Measurements from ENCODE around the gene PATJ.
"Not testable (repeated sequence)": the region's sequence is repeated elsewhere in the genome, so short reads cannot be mapped to it uniquely, and the experiment has no call there.

The PATJ gene

DNA sequence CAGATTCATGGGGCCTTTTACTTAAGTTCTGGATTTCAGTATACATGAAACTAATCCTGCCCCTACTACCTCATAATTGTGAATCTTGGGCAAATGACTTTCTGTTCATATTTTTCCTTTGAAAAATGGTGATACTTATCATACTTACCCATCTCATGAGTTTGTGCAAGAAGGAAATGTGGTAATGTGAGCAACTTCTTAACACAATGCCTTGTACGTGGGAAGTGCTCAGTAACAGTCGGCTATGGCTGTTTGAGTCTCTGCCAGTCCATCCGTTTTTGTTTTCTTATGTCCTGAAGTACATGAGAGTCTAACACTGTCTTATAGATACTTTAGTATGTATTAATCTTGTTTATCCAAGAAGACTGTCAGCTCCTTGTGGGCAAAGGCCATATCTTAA lies 86.5 kb downstream of the PATJ start:
- no peak for DNase-seq (ENCODE audit: low read depth)

DNA sequence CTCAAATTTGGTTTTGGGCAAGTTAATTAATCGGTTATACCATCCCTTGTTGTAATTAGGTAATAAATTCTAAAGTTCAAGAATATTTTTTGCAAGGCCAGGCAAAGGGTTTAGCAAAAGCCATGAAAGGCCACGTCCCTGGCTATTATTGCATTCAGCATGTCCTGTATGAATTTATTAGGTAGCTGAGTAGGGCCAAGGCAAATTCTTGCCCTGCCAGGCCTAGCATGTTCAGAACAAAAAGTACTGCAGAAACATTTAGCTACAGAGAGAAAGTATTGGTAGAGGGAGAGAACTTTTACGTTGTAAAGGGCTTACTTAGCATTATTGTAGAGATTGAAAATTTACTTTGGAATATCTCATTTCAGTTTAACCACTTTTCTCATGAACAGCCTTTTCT lies 94.4 kb downstream of the PATJ start:
- no peak for DNase-seq (ENCODE audit: low read depth)

DNA sequence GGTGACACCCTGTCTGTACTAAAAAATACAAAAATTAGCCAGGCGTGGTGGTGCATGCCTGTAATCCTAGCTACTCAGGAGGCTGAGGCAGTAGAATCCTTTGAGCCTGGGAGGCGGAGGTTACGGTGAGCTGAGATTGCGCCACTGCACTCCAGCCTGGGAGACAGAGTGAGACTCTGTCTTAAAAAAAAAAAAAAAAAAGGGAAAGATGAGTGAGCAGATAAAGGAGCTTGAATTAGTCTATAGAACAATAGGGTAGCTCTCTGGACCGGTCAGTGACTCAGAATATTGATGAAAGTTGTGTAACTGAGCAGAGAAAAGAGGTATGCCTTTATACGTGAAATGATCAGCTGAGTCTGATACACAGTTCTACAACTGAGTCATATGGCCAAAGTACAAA lies 95.3 kb downstream of the PATJ start:
- DNase-seq (ENCODE audit: low read depth) = not testable (repeated sequence)

DNA sequence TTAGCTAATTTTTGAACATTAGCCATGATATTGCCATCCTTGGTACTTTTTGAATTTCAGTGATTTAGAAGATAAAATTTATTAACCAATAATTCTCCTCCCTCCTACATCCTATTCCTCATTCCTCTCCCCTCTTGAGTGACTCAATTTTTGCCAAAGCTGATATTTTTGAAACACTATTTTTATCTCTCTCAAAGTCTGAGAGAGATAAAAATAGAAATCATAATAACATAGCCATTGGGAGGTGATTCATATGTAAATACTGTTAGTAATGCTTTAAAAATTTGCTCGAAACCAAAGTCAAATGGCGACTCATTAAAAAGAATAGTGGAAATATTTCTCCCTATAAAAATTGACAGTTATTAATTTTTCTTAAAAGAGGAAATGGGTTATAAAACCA lies 97.4 kb downstream of the PATJ start:
- DNase-seq (ENCODE audit: low read depth) = peak; percentile 51

DNA sequence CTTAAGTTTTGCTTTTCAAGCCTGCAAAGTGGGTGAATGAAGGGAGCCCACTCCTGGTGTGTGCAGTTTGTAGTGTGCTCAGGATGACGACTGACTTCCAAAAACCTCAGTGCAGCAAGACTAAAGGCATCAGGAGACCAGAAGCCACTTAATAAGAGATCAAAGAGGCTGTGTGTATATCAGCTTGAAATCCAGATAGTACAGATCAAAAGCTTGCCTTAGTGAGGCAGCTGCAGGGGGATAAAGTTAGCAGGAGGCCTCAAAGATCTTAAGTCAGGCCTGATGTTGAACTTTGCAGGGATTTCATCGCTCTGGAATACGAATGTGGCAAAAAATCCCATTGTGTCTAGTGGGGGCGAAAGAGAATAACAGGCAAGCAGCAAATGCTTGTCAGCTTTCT lies 99.8 kb downstream of the PATJ start:
- DNase-seq (ENCODE audit: low read depth) = no peak

DNA sequence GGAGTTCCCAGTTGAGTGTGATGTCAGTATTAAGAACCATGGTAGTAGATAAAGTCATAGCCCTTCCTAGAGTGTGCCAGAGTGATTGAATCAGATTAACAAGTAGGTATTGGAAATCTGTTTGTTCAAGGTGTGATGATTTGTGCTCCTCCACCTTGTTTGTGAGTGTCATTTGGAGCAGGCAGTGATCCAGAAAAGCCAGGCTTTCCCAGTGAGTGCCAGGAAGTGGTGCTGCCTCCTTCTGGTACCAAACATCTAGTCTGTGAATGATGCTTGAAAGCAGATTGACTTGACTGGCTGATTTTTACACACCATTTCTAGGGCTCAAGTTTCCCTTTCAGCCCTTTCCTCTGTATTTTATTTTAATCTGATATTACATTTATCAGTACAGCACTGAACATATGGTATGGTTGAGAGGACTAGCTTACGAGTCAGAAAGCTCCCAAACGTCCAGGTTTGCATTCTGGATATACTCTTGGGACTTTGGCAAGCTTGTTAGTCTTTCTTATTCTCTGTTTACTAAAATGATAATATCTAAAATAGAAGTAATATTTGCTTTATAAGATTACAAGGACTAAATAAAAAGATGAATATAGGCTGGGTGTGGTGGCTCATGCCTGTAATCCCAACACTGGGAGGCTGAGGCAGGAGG lies 100.7 kb downstream of the PATJ start:
- DNase-seq (ENCODE audit: low read depth) = no peak

DNA sequence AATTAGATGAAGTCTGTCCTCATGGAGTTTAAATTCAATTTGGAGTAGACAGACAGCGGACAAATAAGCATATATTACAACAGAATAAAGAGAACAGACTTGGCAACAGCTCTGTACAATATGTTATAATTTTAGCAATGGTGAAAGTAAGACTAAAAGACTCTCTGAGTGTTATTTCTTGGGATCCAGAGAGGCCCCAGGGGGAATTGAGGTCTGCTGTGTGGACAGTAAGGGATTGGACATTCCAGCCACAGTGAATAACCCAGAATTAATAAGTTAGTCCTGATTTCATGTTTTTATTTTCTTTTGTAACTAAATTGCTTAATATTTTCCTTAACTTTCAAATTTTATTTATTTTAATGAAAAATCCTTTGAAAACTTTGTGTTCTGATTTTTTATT lies 101.7 kb downstream of the PATJ start:
- no peak for DNase-seq (ENCODE audit: low read depth)

DNA sequence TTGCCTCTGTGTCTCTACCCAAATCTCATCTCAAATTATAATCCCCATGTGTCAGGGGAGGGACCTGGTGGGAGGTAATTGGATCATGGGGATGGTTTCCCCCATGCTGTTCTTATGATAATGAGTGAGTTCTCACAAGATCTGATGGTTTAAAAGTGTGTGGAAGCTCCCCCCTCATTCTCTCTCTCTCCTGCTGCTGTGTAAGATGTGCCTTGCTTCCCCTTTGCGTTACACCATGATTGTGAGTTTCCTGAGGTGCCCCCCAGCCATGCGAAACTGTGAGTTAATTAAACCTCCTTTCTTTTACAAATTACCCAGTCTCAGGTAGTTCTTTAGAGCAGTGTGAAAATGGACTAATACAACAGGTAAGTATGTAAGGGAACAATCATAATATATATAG lies 102.4 kb downstream of the PATJ start:
- not testable (repeated sequence) for DNase-seq (ENCODE audit: low read depth)

DNA sequence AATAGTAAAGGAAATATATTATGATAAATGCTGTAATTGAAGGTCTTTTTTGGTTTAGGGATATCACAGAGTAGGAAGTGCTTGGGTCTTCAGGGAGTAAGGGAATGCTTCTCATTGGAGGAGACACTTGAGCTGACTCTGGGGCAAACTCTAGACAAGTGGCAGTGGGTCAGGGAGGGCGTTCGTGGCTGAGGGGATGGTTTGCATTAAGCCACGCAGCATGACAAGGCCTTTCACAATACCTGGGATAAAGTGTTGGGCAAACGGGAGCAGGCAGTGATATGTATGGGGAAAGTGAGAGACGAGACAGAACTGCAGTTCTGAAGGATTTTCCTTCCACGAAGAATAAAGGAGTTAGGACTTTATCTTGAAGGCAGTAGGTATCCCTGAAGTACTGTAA lies 109.0 kb downstream of the PATJ start:
- no peak for DNase-seq (ENCODE audit: low read depth)

DNA sequence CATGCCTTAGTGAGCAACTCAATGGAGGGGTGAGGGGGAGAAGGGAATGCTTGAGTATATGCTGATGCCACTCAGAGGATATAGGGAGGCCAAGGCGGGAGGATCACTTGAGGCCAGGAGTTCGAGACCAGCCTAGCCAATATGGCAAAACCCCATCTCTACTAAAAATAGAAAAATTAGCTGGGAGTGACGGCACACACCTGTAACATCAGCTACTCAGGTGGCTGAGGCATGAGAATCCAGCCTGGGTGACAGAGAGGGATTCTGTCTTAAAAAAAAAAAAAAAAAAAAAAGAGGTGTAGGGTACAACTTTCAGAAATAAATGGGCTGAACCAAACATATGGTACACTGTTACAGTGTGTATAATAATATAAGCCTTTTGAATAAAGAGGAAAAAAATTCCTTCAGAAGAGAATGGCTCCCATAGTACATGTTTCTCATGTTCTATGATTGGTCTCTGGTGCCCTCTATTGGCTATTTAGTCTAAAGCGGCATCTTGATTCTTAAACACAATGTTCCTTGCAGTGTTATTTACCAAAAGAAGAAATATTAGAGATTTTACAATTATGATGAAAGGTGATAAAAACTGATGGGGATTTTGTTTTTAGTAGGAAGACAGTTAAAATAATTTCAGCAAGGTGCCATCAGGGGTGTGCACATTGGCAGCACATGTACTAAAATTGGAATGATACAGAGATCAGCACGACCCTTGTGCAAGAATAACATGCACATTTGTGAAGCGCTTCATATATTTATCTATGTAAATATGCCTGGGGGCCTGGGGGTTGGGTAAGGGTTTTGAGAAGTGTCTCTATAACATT lies 109.8 kb downstream of the PATJ start:
- peak; percentile 32 for DNase-seq (ENCODE audit: low read depth)

DNA sequence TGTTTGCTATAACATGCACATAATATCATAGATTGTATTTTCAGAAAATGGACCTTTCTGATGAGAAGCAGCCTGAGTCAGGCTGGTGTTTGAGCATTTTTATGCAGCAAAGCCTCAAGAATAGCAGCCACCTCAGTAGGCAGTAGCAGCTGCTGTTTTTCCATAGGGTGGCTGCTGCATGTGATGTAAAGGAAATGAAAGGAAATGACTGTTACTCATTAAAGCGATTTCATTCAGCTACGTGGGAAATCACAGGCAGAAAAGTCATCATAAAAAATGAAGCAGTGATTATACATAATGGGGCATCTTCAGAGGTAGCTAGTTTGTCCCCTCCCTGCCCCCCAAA lies 110.4 kb downstream of the PATJ start:
- DNase-seq (ENCODE audit: low read depth) = no peak

DNA sequence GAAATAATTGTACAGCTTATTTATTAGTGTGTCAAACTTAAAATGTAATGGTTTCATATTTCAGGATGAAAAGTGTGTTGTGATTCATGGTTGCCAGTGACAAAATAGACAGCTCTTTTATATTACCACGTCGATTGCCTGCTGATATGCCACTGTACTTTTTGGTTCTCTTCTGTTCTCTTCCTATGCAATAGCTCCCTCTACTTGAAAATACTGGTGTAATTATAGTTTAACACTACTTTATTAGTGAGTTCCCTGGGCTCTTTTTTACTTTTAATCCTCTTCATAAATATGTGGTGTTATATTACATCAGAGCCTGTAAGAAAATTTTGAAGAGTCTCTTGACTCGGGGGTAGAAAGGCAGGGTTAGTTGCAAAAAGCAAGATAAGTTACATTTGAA lies 111.3 kb downstream of the PATJ start:
- no peak for DNase-seq (ENCODE audit: low read depth)

DNA sequence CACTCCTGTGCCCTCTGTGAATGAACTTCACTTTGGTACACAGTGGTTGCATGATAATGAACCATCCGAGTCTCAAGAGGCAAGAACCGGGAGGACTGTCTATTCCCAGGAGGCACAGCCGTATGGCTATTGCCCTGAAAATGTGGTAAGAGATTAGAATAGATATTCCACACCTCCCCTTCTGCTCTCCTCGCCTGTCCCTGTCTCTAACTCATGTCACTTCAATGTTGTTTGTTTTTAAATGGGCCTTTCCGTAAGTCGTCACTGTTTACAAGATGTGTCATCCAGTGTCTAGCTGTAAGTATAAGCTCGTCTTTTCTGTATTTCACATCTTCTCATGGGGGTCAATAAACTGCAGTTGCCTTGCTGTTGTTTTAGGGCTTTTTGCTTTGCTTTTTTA lies 122.2 kb downstream of the PATJ start:
- no peak for DNase-seq (ENCODE audit: low read depth)

DNA sequence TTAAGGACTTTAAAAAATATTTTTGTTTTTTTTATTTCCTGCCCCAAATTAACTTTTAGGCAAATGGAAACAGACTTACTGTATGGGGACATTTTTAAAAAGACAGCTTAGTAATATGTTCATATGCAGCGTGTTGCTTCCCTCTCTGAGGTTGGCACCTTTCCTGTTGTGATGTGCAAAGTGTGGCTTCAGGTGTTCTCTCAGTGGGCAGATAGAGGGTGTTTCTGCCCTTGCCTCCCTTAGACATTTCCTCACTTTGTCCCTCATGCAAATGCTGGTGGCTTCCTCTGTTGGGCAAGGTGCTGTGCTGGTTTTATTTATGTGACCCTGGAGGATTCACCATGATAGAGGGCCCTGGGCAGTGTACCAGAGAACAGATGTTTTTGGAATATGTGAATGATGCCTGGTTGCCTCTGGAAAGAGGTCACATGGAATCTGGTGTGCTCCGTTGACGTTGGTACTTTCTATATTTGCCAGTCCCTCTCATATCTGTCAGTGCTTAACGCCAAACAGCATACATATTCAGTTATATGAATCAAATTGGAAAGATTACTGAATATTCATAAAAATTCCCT lies 123.5 kb downstream of the PATJ start:
- no peak for DNase-seq (ENCODE audit: low read depth)

DNA sequence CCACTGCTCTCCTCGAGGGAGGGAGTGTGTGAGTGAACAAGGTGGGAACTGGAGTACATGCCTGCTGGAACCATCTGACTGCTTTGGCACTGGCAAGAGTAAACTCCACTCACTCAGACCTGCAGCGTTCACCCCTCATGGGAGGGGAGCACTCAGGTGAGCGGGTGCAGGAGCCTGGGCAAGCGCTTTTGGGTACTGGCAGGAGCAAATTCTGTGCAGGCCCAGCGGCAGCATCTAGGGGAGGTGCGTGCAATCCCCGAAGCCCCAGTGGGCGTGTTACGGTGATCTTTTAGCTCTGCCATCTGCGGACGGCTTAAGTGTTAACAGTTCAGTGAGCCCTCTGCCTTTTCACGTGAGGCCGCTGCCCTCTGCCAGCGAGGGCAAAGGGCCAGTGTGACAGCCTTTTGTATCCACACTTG lies 127.4 kb downstream of the PATJ start:
- DNase-seq (ENCODE audit: low read depth) = no peak

DNA sequence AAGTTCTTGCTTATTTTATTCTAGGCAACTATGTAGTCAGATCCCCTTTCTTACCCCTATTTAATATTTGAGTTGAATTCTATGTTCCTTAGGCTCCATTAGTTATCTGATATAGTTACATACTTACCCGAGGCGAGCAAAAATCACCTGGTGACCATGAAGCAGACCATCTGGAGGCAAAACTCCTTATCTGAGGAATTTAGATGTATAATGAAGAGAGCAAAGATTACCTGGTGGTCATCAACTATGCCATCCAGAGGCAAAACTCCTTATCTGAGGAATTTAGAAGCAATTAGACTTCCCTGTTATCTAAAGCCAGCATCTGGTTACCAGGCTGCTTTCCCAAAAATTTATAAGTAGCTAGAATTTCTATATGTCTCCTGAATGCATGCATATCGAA lies 129.9 kb downstream of the PATJ start:
- DNase-seq (ENCODE audit: low read depth) = no peak

DNA sequence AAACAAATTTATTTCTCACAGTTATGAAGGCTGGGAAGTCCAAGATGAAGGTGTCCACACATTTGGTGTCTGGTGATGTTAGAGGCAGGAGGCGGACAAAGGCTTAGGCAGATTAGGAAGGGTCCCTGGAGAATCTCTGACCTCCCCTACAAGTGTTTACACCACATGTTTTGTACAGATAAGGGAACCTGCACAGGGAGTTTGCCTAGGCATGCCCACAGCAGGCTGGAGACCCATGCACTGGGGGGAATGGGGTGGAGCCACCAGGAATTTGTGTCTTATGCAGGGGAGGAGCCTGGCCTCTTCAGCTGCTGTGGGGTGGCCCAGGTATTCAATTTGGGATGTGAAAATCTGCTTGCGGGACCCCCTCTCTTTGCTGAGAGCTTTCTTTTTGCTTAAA lies 131.3 kb downstream of the PATJ start:
- DNase-seq (ENCODE audit: low read depth) = no peak

DNA sequence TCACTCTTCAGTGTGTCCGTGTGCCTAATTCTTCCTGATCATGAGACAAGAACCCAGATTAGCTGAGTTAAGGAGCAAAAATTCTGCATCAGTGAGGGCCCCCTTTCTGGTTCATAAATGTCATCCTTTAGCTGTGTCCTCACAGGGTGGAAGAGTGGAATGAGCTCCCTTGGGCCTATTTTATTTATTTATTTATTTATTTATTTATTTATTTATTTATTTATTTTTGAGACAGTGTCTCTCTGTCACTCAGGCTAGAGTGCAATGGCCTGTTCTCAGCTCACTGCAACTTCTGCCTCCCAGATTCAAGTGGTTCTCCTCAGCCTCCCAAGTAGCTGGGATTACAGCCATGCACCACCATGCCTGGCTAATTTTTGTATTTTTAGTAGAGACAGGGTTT lies 131.7 kb downstream of the PATJ start:
- no peak for DNase-seq (ENCODE audit: low read depth)

DNA sequence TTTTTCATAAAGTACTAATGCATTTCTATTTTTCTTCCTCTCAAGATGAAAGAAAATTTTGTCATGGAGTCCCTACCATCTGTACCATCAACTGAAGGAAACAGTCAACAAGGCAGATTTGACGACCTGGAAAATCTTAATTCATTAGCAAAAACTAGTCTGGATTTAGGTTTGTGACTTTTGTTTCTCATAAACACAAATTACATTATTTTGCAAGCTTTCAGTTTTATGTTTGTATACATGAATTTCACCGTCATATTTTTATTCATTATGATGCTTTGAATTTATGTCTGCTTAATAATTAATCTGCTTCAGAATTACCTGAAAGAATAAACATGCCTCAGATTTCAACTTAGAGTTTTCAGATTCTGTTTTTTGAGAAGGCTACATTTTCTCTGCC lies 132.9 kb downstream of the PATJ start:
- no peak for DNase-seq (ENCODE audit: low read depth)

DNA sequence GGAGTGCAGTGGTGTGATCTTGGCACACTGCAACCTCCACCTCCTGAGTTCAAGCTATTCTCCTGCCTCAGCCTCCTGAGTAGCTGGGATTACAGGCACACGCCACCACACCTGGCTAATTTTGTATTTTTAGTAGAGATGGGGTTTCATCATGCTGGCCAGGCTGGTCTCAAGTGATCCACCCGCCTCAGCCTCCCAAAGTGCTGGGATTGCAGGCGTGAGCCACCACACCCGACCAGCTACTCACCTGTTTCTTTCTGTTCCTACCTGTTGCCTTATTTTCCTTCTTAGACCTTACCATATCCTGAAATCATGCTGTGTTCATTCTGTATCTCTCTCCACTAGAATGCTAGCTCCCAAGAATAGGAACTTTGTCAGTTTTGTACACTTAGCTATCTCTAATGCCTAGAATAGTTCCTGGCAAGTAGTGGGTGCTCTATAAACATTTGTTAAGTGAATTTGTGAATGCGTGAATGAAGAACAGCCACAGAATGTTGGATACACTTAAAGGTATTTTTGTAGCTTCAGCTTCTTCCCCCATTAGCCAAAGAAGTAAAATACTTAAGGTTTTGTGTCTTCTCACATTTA lies 137.7 kb downstream of the PATJ start:
- not testable (repeated sequence) for DNase-seq (ENCODE audit: low read depth)

DNA sequence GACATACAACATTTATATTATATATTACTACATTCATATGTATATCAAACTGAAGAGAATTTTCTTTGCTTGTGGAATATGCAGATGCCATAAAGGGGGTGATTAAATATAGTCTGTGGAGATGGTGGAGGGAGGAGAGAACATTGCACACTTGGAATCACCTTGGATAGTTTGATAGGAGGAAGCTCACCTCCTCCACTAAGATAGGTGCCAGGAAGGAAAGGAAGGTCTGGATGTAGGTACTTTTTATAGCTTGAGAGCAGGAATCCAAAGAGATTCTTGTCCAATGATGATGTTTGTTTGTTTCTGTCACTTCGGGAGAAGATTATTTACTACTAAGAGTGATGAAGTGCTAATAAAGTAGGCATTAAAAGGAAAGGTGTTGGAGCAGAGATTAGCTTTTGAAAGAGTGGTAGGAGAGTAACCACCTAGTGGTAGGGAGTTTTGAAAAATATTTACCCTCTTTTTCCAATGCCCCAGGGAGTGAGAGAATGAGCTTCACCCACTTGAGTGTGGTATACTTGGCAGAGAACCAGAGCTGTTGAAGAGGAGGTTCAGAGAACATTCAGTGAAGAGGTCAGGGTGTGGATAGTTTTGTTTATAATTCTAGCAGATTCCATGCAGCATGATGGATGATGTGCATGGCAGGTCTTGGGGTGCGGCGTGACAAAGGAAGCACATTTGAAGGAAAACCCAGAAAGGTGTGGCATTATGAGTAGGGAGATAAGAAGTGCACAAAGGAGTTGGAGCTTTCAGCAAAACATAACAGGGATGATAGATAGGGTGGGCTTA lies 145.0 kb downstream of the PATJ start:
- no peak for DNase-seq (ENCODE audit: low read depth)

DNA sequence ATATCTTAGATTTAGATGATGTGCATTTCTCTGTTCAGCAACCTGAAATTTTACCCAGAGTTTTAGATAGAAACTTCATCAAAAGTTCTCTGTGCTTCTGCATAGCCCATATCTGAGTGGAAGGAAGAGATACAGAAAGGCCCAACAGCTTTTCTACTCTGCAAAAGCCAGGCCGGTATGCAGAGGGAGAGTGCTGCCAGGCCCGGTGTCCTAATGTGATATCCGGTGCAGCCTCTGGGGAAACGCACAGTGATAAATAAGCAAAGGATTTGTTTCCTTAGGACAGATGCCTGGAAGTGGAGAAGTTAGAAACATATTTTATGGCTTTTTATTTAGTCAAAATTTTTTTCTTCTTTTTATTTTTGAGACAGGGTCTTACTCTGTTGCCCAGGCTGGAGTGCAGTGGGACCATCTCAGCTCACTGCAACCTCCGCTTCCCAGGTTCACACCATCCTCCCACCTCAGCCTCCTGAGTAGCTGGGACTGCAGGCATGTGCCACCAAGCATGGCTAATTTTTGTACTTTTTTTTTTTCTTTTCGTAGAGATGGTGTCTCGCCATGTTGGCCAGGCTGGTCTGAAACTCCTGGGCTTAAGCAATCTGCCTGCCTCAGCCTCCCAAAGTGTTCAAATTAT lies 145.8 kb downstream of the PATJ start:
- no peak for DNase-seq (ENCODE audit: low read depth)
